SJCRH30 (cell line): Measurements from ENCODE around the gene SHC2. TPM values are rescaled to one million over a fixed set of nuclear protein-coding genes. Genes with fewer than 3 reads are reported as not detected.
A peak's percentile ranks its signal among the peaks of the same experiment; 100 is the strongest.

Experiments
- DNase-seq, 2 experiments: peaks; one replicate each; pipeline ENCODE4 v3.0.0-alpha.2; 2015 to 2020
- H3K27ac ChIP-seq: fragments of 250-450 bp; sonication (Bioruptor Pico); 2 replicates; pipeline ENCODE4 v1.5.1; 2020; ENCODE audit warnings: mild to moderate bottlenecking, moderate library complexity
- H3K27me3 ChIP-seq: fragments of 250-450 bp; sonication (Bioruptor Pico); 2 replicates; pipeline ENCODE4 v1.5.1; 2020; ENCODE audit warnings: mild to moderate bottlenecking, moderate library complexity
- H3K36me3 ChIP-seq: fragments of 250-450 bp; sonication (Bioruptor Pico); 2 replicates; pipeline ENCODE4 v1.5.1; 2020; ENCODE audit warnings: mild to moderate bottlenecking, moderate library complexity
- H3K4me1 ChIP-seq: fragments of 250-450 bp; sonication (Bioruptor Pico); 2 replicates; pipeline ENCODE4 v1.5.1; 2020; ENCODE audit warnings: mild to moderate bottlenecking, moderate library complexity
- H3K4me3 ChIP-seq: fragments of 250-450 bp; sonication (Bioruptor Pico); 2 replicates; pipeline ENCODE4 v1.5.1; 2020; ENCODE audit warnings: mild to moderate bottlenecking, moderate library complexity
- H3K9me3 ChIP-seq: fragments of 250-450 bp; sonication (Bioruptor Pico); replicated peaks from 2 replicates; pipeline ENCODE4 v1.5.1; 2020; ENCODE audit warnings: mild to moderate bottlenecking, moderate library complexity
- total RNA-seq: library from RNA; depleted of rRNA; stranded (reverse); fragments of >200 nt; shearing (Covaris generic); gene quantifications from 2 replicates; pipeline ENCODE4 v1.2.3, GENCODE V29; 2014; rRNA removed

SHC2 gene, protein sequence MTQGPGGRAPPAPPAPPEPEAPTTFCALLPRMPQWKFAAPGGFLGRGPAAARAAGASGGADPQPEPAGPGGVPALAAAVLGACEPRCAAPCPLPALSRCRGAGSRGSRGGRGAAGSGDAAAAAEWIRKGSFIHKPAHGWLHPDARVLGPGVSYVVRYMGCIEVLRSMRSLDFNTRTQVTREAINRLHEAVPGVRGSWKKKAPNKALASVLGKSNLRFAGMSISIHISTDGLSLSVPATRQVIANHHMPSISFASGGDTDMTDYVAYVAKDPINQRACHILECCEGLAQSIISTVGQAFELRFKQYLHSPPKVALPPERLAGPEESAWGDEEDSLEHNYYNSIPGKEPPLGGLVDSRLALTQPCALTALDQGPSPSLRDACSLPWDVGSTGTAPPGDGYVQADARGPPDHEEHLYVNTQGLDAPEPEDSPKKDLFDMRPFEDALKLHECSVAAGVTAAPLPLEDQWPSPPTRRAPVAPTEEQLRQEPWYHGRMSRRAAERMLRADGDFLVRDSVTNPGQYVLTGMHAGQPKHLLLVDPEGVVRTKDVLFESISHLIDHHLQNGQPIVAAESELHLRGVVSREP
- total RNA-seq: 0.12 and 0.23 TPM in 2 replicates

DNA sequence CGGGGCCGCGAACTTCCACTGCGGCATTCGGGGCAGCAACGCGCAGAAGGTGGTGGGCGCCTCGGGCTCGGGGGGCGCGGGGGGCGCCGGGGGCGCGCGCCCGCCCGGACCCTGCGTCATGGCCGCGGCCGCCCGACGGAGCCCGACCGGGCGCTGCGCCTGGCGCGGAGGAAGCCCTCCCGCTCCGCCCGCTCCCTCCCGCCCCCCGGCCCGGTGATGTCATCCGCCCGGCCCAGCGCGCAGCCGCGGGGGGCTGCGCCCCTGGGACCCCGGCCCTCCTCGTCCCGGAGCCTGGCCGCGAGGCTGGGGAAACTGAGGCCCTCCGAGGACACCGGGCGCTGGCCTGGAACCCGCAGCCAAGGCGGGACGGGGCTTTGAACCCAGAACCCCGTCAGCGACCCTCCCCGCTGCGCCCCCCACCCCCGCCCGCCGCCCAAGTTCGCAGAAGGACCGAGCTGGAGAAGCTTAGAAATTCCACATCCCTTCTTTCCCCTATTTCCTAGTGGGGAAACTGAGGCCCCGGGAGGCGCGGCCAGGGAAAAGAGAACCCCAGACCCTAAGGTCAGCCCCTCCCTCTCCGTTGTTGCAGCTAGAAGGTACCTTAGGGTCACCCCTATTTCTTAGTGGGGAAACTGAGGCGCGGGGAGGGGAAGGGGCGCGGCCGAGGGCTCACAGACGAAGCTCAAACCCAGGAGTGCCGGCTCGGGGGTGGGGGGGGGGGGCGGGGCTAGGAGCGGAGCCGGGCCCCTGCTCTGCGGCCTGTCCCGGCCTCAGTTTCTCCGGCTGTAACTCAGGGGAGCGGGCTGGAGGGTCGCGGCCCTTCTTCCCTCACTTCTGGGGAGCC lies at the start of gene SHC2:
Gene SHC2 (minus strand): TSS at position 157 of the 844 bp plus-strand sequence. CDS start 37 bp downstream, at position 120.
- DNase-seq: no peak
- H3K36me3 ChIP-seq: no peaks in the 10 kb centered on the region
- no peaks in the 10 kb centered on the region for H3K4me1 ChIP-seq
- no peaks in the 10 kb centered on the region for H3K9me3 ChIP-seq
- no peaks in the 10 kb centered on the region for H3K27me3 ChIP-seq
- H3K4me3 ChIP-seq: peak within 1 kb of the TSS; percentile 62
- peak within 1 kb of the TSS; percentile 47 for H3K27ac ChIP-seq

DNA sequence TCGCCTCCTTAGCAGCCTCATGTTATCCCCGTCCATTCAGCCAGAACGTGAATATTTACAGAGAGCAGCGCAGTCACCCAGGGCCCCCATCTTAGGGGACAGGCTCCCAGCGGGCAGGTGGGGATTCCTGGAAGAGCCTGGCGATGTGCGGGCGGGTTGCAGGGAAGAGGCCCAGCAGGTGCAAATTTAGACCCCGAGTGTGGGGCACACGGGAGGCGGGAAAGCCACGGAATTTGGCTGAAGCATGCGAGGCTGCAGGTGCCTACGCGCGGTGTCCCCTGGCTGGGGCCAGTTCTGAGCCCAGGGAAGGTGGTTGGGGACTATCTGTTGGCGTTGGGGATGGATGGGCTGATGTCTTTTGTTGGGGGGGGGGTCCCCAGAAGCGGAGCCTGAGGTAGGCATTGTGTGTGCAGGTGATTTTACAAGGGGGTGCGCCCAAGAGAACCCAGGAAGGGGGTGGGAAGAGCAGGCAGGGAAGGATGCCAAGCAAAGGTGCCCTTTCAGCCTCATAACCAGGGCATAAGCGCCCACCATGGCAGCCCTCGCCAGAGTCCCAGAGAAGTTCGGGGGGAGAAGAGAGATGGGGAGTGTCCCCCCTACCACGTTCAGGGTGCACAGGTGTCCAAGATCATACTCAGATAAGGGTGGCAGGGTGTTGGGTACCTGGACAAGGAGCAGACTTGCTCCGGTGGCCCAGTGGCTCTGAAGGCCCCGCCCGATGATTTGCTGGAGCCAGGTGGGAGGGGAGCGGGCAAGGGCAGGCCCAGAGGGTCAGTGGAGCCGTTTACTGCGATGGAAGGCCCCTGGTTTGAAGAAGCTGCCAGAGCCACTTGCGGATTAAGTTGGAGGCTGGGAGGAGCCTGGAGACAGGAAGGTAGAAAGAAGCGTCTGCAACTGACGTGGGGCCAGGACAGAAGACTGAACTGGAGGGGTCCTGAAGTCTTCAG lies 47.6 kb upstream of the SHC2 start:
- Histone ChIP-seq H3K27me3 (no peaks in the 10 kb centered on the region), H3K27ac (no peak overlapping the region), H3K4me1 (peaks cover 11% of the 10 kb centered on the region), H3K36me3 (no peaks in the 10 kb centered on the region), H3K9me3 (no peaks in the 10 kb centered on the region), H3K4me3 (peak overlapping the region; percentile 97)
- no peak for DNase-seq

DNA sequence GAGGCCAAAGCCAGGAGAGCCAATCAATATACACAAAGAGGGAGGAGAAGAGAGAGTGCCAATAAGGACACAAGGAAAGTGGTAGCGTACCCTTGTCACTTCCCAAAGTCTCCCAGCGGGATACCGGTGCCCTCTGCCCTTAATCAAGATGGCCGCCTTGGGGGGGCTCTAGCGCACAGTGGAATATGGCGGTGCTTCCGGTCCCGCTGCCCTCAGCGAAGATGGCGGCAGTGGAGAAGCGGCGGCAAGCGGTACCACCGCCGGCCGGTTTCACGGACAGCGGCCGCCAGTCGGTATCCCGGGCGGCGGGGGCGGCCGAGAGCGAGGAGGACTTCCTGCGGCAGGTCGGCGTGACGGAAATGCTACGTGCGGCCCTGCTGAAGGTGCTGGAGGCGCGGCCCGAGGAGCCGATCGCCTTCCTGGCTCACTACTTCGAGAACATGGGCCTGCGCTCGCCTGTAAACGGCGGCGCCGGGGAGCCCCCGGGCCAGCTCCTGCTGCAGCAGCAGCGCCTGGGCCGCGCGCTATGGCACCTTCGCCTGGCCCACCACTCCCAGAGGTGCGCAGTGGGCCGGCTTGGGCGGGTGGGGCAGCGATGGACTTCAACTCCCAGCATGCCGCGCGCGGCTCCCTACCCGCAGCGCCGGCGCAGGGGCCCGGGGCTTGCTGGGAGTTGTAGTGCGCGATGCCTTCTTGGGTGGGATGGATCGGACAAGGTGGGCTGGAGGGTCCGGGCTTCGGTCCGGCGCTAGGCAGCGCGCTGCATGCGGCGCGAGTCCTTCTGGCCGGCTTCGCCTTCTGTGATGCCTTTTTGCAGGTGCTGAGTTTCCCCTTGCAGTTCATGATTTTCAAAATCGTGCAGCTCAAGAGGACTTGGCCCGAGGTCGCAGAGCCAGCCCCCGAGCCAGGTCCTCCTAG lies 46.7 kb upstream of the SHC2 start, which contains the start of gene TPGS1:
Gene TPGS1 (plus strand): TSS at position 212 of the 918 bp plus-strand sequence. CDS start 10 bp downstream, at position 222.
- Histone ChIP-seq H3K4me3 (peak within 1 kb of the TSS; percentile 97), H3K36me3 (no peaks in the 10 kb centered on the region), H3K27ac (peak within 1 kb of the TSS; percentile 95), H3K27me3 (no peaks in the 10 kb centered on the region), H3K4me1 (peaks cover 11% of the 10 kb centered on the region), H3K9me3 (no peaks in the 10 kb centered on the region)
- peak; percentile 76 to 99 for DNase-seq

DNA sequence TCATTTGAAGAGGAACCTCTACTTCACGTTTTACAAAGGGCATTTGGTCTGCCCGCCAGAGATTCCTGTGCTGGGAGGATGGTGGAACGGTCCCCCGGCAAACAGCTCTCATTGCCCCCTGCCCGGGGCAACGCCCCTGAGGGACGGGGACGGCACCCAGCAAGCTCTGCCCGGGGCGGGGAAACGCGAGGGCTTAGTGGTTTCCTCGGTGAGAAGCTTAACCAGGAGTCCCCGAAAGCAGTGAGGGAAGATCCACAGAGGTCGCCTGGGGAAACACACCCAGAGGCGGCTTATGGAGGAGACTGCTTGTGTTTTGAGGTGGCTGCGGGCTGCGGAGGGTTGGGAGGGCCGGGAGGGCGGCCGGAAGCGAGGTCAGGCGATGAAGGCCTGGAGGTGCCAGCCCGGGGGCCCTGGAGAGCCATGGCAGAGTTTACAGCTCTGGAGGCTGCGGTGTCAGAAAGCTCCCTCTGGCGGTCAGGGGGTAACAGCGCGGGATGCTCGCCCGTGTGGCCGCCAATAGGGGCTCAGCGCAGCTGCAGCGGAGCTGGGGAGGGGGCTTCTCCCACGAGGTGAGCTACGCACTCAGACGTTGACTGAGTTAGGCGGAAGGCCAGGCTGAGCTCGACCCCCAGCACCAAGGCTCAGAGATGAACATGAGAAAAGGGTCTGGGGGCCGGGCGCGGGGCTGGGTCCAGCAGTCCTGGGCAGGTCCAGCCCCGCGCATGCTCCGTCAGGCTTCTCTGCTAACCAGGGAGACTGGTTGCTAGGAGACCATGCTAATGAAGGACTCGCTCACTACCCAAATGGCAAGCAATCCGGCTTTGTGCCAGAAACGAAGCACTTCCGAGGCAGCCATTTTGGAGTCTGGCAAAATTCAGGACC lies 45.8 kb upstream of the SHC2 start:
- no peaks in the 10 kb centered on the region for H3K27me3 ChIP-seq
- peak overlapping the region; percentile 95 for H3K27ac ChIP-seq
- DNase-seq: peak; percentile 95 to 98
- H3K4me3 ChIP-seq: peak overlapping the region; percentile 97
- H3K36me3 ChIP-seq: no peaks in the 10 kb centered on the region
- H3K9me3 ChIP-seq: no peaks in the 10 kb centered on the region
- H3K4me1 ChIP-seq: peaks cover 10% of the 10 kb centered on the region

DNA sequence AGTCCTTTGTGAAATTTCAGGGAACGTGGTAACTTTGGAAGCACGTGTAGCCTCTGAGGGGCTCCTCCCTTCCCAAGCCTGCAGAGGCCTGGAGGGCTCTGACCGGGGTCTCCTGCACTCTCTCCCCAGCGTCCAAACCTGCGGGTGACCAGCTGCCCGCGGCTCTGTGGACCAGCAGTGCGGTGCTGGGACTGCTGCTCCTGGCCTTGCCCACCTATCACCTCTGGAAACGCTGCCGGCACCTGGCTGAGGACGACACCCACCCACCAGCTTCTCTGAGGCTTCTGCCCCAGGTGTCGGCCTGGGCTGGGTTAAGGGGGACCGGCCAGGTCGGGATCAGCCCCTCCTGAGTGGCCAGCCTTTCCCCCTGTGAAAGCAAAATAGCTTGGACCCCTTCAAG lies 43.8 kb upstream of the SHC2 start:
- no peaks in the 10 kb centered on the region for H3K36me3 ChIP-seq
- H3K4me3 ChIP-seq: no peak overlapping the region

DNA sequence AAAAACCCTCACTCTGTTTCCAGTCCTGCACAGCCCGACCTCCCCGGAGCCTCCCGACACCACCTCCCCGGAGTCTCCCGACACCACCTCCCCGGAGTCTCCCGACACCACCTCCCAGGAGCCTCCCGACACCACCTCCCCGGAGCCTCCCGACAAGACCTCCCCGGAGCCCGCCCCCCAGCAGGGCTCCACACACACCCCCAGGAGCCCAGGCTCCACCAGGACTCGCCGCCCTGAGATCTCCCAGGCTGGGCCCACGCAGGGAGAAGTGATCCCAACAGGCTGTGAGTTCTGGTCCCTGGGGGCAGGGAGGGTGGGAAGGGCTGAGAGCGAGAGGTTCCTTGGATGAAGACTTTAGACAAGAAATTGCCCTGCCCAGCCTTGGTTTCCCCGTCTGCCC lies 40.8 kb upstream of the SHC2 start:
- Histone ChIP-seq H3K4me1 (no peaks in the 10 kb centered on the region), H3K4me3 (no peak overlapping the region), H3K36me3 (no peaks in the 10 kb centered on the region), H3K27ac (no peak overlapping the region), H3K27me3 (no peaks in the 10 kb centered on the region), H3K9me3 (no peaks in the 10 kb centered on the region)
- no peak for DNase-seq

More for the DNA sequence above, 43.8 kb upstream of the SHC2 start:
- no peaks in the 10 kb centered on the region for H3K9me3 ChIP-seq
- DNase-seq: no peak
- no peaks in the 10 kb centered on the region for H3K27me3 ChIP-seq
- no peak overlapping the region for H3K27ac ChIP-seq
- no peaks in the 10 kb centered on the region for H3K4me1 ChIP-seq

DNA sequence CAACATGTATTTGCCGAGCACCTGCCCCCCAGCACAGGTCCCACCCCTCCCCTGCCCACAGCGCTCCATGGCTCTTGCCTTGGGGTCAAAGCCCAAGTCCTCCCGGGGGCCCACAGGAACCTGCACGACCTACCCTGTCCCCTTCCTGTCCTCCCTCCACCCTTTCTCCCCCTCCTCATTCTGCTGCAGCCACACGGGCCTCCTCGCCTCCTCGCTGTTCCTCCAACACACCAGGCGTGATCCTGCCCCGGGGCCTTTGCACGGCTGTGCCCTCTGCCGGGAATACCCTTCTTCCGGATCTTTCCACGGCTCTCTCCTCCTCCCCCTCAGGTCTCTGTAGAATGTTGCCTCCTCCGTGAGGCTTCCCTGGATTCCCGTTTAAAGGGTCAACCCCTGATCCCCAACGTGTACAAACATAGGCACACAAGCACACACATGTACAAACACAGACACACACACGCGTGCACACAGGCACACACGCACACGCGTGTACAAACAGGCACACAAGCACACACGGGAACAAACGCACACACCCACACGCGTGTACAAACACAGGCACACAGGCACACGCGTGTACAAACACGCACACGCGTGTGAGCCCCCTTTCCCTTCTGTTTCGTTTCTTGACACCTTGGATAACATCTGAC lies 38.3 kb upstream of the SHC2 start:
- DNase-seq: no peak
- no peaks in the 10 kb centered on the region for H3K4me1 ChIP-seq
- no peaks in the 10 kb centered on the region for H3K27me3 ChIP-seq
- no peaks in the 10 kb centered on the region for H3K9me3 ChIP-seq
- H3K27ac ChIP-seq: no peak overlapping the region
- no peak overlapping the region for H3K4me3 ChIP-seq
- H3K36me3 ChIP-seq: no peaks in the 10 kb centered on the region

DNA sequence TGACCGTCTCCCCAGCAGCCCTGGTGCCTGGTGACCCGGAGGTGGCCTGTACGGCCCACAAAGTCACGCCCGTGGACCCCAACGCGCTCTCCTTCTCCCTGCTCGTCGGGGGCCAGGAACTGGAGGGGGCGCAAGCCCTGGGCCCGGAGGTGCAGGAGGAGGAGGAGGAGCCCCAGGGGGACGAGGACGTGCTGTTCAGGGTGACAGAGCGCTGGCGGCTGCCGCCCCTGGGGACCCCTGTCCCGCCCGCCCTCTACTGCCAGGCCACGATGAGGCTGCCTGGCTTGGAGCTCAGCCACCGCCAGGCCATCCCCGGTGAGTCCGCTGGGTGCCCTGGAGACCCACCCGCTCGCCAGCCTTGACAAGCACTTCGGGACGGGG lies 37.7 kb upstream of the SHC2 start:
- no peak for DNase-seq
- H3K9me3 ChIP-seq: no peaks in the 10 kb centered on the region
- no peaks in the 10 kb centered on the region for H3K4me1 ChIP-seq
- no peak overlapping the region for H3K4me3 ChIP-seq
- H3K36me3 ChIP-seq: no peaks in the 10 kb centered on the region
- no peak overlapping the region for H3K27ac ChIP-seq
- H3K27me3 ChIP-seq: no peaks in the 10 kb centered on the region

DNA sequence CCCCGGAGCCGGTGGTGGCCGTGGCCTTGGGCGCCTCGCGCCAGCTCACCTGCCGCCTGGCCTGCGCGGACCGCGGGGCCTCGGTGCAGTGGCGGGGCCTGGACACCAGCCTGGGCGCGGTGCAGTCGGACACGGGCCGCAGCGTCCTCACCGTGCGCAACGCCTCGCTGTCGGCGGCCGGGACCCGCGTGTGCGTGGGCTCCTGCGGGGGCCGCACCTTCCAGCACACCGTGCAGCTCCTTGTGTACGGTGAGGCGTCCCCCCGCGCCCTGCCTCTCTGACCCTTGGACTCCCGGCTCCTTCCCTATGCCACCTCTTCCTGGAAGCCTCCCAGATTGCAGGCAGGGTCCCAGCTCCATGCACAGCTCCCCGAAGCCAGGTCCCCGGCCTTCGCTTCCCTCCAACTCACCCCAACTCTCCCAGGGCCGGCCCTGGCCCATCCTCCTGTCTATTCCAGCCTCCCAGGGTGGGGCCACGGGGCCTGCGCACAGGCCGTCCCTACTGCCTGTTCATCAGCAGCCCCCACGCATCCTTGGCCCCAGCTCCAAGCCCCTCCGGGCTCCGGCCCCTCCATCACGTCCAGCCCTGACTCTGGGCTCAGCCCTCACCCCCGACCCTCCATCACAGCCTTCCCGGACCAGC lies 37.2 kb upstream of the SHC2 start:
- no peaks in the 10 kb centered on the region for H3K27me3 ChIP-seq
- no peaks in the 10 kb centered on the region for H3K36me3 ChIP-seq
- H3K4me1 ChIP-seq: no peaks in the 10 kb centered on the region

DNA sequence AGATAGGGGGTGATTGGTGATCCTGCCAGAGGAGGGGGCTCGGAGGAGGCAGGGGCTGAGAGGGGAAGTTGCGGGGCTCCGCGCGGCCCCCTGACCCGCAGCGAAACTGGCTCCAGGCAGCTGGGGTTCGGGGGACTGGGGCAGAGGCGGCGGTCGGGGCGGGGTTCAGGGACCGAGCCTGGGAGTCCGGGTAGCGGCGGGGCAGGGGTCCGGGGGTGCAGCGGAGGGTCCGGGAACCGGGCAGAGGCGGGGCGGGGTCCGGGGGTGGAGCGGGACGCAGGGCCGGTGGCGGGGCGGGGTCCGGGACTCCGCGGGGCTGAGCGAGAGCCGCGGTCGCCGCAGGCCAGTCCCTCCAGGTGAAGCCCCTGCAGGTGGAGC lies 36.6 kb upstream of the SHC2 start:
- no peak overlapping the region for H3K27ac ChIP-seq
- H3K9me3 ChIP-seq: no peaks in the 10 kb centered on the region
- no peaks in the 10 kb centered on the region for H3K4me1 ChIP-seq
- no peaks in the 10 kb centered on the region for H3K36me3 ChIP-seq
- H3K27me3 ChIP-seq: no peaks in the 10 kb centered on the region
- no peak for DNase-seq
- no peak overlapping the region for H3K4me3 ChIP-seq

More for the DNA sequence above, 37.2 kb upstream of the SHC2 start:
- H3K9me3 ChIP-seq: no peaks in the 10 kb centered on the region
- H3K27ac ChIP-seq: no peak overlapping the region
- H3K4me3 ChIP-seq: no peak overlapping the region
- no peak for DNase-seq

DNA sequence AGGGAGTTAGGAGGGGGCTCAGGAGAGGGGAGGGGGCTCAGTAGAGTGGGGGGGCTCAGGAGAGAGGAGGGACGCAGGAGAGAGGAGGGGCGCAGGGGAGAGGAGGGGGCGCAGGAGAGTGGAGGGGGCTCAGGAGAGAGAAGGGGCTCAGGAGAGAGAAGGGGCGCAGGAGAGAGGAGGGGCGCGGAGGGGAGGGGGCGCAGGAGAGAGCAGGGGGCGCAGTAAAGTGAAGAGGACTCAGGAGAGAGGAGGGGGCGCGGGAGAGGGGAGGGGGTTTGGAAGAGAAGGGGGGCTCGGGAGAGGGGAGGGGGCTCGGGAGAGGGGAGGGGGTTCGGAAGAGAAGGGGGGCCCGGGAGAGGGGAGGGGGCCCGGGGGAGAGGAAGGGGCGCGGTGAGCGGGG lies 36.2 kb upstream of the SHC2 start:
- no peak for DNase-seq
- Histone ChIP-seq H3K27me3 (no peaks in the 10 kb centered on the region), H3K36me3 (no peaks in the 10 kb centered on the region), H3K4me1 (no peaks in the 10 kb centered on the region), H3K27ac (no peak overlapping the region), H3K4me3 (no peak overlapping the region), H3K9me3 (no peaks in the 10 kb centered on the region)
